GM12874 (cell line): ENCODE measurements around the gene SPO11.

ENCODE experiments used
- TF ChIP-seq, protein P1 (sequence below): IDR thresholded peaks from 2 replicates; pipeline ENCODE4 v1.5.1; 2011; ENCODE audit warnings: low read depth, mild to moderate bottlenecking, control low read depth, low read length, moderate library complexity; ENCODE audit not compliant: insufficient read depth

The SPO11 gene

DNA sequence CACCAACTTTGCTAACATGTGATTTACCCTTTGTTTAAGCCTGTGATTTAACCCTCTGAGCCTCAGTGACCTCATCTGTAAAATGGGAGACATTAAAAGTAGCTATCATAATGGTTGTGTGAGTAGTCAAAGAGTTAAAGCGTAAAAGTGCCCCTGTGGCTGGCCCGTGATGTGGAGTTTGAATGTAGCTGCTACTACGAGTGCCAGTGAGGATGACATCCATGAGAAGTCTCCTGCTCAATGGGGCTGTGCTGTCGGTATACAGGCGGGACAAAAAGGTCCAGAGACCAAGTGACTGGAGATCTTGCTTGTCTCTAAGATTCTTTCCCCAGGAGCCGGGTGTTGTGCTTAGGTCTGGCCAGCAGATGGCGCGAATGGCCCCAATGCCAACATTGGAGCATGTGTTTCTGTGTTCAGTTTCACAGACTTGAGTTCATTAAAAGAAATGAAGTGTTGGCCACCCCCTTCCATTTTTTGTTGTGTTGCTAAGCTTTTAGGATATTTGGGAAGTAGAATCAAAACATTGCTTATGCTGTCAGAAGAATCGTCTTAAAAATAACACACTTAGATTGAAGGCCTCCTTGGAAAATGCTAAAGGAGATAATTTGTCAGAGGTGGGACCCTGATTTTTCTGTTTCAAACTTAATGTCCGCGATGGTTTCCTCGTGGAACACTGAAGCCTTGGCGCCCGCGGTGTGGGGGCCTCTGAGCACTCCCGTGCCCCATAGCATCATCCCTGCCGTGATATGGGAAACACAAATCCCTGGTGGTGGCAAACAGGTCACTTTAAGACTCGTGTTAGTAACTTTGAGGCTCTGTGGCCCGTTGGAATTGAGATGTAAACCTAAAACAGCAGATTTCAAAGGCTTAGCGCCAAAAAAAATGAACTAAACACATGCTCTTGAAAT, 52.2 kb downstream of the SPO11 start:
- TF ChIP-seq, protein P1, sequence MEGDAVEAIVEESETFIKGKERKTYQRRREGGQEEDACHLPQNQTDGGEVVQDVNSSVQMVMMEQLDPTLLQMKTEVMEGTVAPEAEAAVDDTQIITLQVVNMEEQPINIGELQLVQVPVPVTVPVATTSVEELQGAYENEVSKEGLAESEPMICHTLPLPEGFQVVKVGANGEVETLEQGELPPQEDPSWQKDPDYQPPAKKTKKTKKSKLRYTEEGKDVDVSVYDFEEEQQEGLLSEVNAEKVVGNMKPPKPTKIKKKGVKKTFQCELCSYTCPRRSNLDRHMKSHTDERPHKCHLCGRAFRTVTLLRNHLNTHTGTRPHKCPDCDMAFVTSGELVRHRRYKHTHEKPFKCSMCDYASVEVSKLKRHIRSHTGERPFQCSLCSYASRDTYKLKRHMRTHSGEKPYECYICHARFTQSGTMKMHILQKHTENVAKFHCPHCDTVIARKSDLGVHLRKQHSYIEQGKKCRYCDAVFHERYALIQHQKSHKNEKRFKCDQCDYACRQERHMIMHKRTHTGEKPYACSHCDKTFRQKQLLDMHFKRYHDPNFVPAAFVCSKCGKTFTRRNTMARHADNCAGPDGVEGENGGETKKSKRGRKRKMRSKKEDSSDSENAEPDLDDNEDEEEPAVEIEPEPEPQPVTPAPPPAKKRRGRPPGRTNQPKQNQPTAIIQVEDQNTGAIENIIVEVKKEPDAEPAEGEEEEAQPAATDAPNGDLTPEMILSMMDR = peak; percentile 88

DNA sequence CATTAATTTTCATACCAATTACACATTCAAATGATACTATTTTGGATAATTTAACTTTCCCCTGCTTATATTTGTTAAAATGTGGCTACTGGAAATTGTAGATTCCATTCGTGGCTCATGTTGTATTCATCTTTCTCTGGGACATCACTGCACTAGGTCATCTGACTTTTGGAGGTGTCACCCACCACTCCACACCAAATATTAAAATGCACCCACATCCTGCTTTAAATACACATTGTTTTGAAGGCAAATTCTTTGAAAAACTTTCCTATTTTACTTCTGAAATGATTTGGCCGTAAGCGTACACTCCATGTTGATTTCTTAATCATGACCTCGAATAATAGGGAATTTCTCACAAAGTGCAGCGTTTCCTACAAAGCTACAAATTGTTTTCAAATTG, 52.9 kb downstream of the SPO11 start:
- TF ChIP-seq, protein P1 = no peak

DNA sequence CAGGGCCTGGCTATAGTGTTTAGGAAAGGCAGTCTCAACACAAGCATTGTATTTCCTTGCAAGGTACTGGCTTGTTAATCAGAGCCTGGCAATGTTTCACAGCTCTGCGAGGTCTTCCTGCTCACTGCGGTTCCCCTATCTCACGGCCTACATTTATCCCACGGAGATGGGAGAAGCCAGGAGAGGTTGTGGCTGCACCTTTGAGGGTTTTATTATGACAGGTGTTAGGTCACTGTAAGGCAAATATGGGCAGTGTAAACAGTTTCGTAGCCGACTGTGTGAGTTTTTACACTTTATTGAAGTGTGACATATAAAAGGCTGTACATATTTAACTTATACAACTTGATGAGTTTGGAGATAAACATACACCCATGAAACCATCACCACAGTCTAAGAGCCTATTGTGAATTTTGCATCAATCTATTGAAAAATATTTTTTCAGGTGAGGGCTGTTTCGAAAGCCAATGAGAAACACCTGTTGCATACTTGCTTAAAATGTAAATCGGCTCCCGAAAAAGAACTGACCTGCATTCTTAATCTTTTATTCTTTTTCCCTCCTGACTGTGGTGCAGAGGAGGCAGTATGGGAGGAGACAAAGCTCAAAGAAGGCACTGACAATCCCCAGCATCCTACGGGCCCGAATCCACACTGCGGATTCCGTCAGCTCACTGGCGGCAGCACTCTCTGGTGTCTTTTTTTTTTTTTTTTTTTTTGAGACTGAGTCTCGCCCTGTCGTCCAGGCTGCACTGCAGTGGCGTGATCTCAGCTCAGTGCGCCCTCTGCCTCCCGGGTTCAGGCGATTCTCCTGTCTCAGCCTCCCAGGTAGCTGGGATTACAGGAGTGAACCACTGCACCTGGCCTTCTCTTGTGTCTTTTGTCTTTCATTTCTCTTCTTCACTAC, 54.1 kb downstream of the SPO11 start:
- TF ChIP-seq, protein P1 = no peak

DNA sequence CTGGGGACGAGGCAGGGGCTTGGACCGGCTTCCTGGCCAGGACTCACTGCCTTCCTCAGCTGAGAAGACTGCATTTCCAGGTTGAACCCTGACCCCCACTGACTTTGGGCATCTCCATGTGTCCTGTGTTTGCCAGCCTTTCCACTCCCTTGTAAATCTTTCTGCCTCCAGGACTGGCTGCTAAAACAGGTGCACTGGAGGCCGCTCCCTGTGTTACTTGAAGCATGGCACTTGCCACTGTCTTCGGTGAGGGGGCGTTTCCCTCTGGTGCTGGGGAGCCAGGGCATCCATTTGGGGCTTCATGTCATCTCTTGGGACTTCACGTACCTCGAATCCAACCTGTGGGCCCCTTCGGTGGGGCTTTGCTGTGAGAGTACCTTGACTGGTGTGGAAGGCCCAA, 54.9 kb downstream of the SPO11 start:
- TF ChIP-seq, protein P1 = no peak

DNA sequence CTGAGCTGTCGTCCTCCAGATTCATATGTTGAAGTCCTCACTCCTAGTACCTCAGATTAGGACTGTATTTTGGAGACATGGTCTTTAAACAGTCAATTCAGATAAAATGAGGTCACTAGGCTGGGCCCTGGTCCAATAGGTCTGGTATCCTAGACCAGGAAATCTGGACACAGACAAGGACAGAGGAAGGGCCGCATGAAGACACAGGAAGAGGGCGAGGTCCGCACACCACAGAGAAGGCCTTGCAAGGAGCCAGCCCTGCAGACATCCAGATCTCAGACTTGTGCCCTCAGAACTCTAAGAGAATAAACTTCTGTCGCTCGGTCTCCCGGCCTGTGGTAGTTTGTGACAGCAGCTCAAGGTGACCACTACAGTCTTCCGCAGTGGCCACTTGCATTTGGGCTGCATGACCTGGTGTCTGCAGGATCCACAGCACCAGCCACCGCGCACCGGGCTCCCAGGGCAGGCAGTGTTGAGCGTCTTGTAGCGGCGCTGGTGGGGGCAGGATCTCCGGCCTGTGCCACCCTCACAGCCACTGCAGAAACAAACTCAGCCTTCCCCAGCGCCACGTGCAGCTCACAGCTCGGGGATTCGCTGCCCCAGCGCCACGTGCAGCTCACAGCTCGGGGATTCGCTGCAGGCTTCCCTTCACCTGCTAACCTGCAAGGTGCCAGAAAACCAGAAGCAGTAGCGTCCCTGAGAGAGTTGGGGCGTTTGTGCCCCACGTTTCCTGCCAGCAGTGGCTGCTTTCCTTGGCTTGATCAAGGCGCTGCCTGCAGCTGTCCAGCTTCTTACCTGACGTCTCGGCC, 55.6 kb downstream of the SPO11 start:
- TF ChIP-seq, protein P1 = no peak

DNA sequence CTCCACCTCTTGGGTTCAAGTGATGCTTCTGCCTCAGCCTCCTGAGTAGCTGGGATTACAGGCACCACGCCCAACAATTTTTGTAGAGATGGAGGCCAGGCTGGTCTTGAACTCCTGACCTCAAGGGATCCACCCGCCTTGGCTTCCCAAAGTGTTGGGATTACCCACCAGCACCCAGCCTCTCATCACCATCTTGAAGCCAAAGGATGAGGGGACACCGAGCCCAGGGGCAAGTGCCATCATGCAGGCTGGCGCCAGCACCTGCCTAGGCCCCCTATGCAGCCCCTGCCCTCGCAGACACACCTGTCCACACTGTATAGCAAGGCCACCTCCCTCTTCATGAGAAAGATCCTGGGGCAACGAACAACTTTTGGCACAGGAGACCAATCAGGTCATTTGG, 56.3 kb downstream of the SPO11 start:
- TF ChIP-seq, protein P1 = no peak
